ENCODE results near the gene KLK1. TPM values are rescaled to one million over a fixed set of nuclear protein-coding genes. Genes with fewer than 3 reads are reported as not detected.
A peak's percentile ranks its signal among the peaks of the same experiment; 100 is the strongest.

Gene KLK1
- total and polyA plus RNA-seq, 2 of the 13 experiments (the other 11 are each of a cell fraction or from before 2014, with no cell fraction given) = not detected

DNA sequence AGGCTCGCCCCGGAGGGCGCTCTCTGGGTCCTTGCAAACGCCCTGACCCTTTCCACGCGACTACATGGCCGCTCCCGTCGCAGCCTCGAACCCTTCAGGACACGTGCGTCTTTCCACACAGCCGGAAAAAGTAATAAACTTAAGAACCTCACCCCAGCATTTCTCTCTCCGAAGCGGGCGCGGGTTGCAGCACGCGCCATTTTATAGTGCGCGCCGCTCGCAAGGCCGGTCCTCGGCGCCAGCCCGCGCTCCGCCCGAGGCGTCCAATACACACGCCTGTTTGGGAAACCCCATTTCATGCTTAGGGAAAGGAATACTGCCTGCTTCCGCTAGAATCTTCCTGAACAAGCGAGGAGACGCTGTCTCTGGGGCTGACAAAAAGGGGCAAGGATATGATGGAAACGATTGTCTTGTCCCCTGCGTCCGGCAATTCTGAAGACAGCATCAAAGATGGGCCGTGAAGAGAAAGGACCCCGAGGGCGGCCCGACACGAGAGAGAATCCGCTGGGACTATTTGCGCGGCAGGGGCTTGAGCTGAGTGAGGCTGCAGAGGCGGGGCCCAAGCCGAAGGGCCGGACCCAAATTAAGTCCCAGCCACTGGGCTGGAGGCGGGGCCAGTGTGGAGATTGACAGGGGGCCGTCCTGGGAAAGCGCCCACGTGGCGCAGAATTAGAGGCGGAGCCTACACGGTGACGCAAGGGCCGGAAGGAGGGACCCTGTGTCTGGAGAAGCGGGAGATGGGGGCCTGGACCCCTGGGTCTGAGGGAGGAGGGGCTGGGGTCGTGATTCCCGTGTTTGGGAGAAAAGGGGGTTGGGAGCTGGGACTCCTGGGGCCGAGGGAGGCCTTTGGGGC lies 18.9 kb downstream of the KLK1 start (continued):
- TF ChIP-seq AGO2 (optimal IDR thresholded peaks at IDR 0.05; ENCODE audit: low read depth, low read length) (peak; percentile 66), RBFOX2 (IDR thresholded peaks at IDR 0.05; ENCODE audit: low read depth, low read length) (peak; percentile 98), HNRNPLL (IDR thresholded peaks at IDR 0.05; ENCODE audit: low read depth, low read length, poor library complexity, severe bottlenecking) (peak; percentile 67), ATF2 (CRISPR knock-in tag; IDR thresholded peaks at IDR 0.05) (peak; percentile 37), MXI1 (IDR thresholded peaks at IDR 0.05; ENCODE audit: borderline replicate concordance, low read depth, low read length) (peak; percentile 84), ZNF605 (CRISPR knock-in tag; IDR thresholded peaks at IDR 0.05) (peak; percentile 98), SAFB2 (CRISPR knock-in tag; IDR thresholded peaks at IDR 0.05; ENCODE audit: borderline replicate concordance, low read depth) (no peak), FOXC1 (CRISPR knock-in tag; IDR thresholded peaks at IDR 0.05; ENCODE audit: borderline replicate concordance) (peak; percentile 73; the same call in 1 of the 2 replicates), NFE2 (CRISPR knock-in tag; IDR thresholded peaks at IDR 0.05) (no peak), GATAD2A (CRISPR knock-in tag; IDR thresholded peaks at IDR 0.05) (peak; percentile 37; the same call in 1 of the 2 replicates), YEATS2 (CRISPR knock-in tag; IDR thresholded peaks at IDR 0.05; ENCODE audit: borderline replicate concordance) (peak; percentile 99), CCDC6 (CRISPR knock-in tag; IDR thresholded peaks at IDR 0.05) (peak; percentile 62), SCMH1 (CRISPR knock-in tag; IDR thresholded peaks at IDR 0.05; ENCODE audit: borderline replicate concordance) (no peak), ARID2 (CRISPR knock-in tag; IDR thresholded peaks at IDR 0.05; ENCODE audit: borderline replicate concordance) (0 out of 2 replicates have a peak, but pooled peaks have one; percentile 42), REST (IDR thresholded peaks at IDR 0.05; ENCODE audit: borderline replicate concordance in 1 of 2, low read depth in 1 of 2, low read length in 2 of 2) (0 out of 4 replicates have a peak, but pooled peaks of 1 of the 2 experiments have one; percentile 30)
- TF ChIP-seq, protein P1, sequence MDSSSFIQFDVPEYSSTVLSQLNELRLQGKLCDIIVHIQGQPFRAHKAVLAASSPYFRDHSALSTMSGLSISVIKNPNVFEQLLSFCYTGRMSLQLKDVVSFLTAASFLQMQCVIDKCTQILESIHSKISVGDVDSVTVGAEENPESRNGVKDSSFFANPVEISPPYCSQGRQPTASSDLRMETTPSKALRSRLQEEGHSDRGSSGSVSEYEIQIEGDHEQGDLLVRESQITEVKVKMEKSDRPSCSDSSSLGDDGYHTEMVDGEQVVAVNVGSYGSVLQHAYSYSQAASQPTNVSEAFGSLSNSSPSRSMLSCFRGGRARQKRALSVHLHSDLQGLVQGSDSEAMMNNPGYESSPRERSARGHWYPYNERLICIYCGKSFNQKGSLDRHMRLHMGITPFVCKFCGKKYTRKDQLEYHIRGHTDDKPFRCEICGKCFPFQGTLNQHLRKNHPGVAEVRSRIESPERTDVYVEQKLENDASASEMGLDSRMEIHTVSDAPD (CRISPR knock-in tag; IDR thresholded peaks at IDR 0.05) = no peak
- TF ChIP-seq, protein P2, sequence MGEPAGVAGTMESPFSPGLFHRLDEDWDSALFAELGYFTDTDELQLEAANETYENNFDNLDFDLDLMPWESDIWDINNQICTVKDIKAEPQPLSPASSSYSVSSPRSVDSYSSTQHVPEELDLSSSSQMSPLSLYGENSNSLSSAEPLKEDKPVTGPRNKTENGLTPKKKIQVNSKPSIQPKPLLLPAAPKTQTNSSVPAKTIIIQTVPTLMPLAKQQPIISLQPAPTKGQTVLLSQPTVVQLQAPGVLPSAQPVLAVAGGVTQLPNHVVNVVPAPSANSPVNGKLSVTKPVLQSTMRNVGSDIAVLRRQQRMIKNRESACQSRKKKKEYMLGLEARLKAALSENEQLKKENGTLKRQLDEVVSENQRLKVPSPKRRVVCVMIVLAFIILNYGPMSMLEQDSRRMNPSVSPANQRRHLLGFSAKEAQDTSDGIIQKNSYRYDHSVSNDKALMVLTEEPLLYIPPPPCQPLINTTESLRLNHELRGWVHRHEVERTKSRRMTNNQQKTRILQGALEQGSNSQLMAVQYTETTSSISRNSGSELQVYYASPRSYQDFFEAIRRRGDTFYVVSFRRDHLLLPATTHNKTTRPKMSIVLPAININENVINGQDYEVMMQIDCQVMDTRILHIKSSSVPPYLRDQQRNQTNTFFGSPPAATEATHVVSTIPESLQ (CRISPR knock-in tag; conservative IDR thresholded peaks at IDR 0.05) = no peak
- TF ChIP-seq, protein P3, sequence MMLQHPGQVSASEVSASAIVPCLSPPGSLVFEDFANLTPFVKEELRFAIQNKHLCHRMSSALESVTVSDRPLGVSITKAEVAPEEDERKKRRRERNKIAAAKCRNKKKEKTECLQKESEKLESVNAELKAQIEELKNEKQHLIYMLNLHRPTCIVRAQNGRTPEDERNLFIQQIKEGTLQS (CRISPR knock-in tag; IDR thresholded peaks at IDR 0.05) = peak; percentile 79

Measured in HepG2 (cell line).